GM19025 (cell line): ENCODE measurements around the gene NUDT17.

Experiments
- ATAC-seq: cut with Tn5 transposase; IDR thresholded peaks from one replicate; pipeline ENCODE4 v1.9.1; 2021; ENCODE audit warnings: mild to moderate bottlenecking, low read depth, moderate library complexity; ENCODE audit not compliant: unreplicated experiment

The NUDT17 gene

GRCh38 chr1:145886816-145887215, 41.4 kb downstream of the NUDT17 start:
- no peak for ATAC-seq

GRCh38 chr1:145887631-145888030, 42.2 kb downstream of the NUDT17 start:
- no peak for ATAC-seq

GRCh38 chr1:145889722-145890121, 44.3 kb downstream of the NUDT17 start:
- ATAC-seq = no peak

GRCh38 chr1:145891143-145891542, 45.7 kb downstream of the NUDT17 start:
- no peak for ATAC-seq

GRCh38 chr1:145891587-145892485, 46.4 kb downstream of the NUDT17 start:
- no peak for ATAC-seq

GRCh38 chr1:145892486-145893087, 47.2 kb downstream of the NUDT17 start:
- no peak for ATAC-seq

GRCh38 chr1:145893306-145894055, 48.1 kb downstream of the NUDT17 start:
- ATAC-seq = no peak

GRCh38 chr1:145895471-145895870, 50.0 kb downstream of the NUDT17 start:
- ATAC-seq = no peak

GRCh38 chr1:145897969-145898368, 52.5 kb downstream of the NUDT17 start:
- ATAC-seq = no peak
